HG03280 (cell line): Measurements from ENCODE around the gene NELFA.
"Not testable (repeated sequence)": the region's sequence is repeated elsewhere in the genome, so short reads cannot be mapped to it uniquely, and the experiment has no call there.

Experiments
- ATAC-seq: cut with Tn5 transposase; IDR thresholded peaks from one replicate; pipeline ENCODE4 v1.9.1; 2021; ENCODE audit warnings: mild to moderate bottlenecking, moderate library complexity; ENCODE audit not compliant: unreplicated experiment

The NELFA gene

DNA sequence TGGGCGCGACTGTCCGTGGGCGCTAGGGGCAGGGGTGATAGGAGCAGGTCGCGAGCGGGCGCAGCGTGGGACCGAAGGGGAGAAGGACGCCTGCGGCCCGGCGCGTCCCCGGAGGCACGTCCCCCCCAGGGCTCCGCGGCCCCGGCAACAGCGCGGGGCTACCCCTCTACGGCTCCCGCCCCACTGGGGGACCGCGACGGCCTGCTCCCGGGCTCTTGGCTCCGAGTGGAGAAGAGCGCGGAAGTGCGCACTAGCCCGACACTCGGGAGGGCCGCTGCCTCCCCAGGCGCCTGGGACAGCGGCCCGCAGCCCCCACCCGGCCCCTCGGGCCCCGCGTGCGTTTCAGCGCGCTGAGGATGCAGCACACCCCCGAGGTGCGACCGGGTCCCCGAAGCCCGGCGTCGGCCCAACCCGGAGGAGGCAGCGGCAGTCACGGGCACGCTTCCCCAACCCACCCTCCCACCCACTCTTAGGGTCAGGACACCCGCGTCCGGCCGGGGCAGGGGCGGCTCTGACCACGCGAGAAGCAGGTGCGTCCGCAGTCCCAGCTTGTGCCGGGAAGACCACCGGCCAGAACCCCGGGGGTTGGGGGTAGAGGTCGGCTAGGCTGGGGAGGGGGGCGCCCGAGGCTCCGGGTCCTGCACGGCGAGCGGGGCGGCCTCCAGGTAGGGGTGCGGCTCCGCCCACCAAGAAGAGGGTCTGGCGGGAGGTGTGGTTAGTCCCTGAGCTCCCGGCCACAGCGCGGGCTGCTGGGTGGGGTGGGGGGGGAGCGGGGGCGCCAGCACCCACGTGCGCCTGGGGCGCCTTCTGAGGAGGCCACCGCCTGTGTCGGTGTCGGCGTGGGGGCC, 31.8 kb upstream of the NELFA start:
- no peak for ATAC-seq

DNA sequence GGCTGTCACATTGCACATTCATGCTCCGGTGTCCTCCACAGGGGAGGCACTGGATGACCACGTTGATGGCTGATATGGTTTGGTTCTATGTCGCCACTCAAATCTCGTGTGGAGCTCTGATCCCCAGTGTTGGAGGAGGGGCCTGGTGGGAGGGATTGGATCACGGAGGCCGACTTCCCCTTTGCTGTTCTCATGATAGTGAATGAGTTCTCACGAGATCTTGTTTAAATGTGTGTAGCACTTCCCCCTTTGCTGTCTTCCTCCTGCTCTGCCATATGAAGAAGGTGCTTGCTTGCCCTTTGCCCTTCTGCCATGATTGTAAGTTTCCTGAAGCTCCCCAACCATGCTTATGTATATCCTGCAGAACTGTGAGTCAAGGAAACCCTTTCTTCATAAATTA, 28.1 kb upstream of the NELFA start:
- no peak for ATAC-seq

DNA sequence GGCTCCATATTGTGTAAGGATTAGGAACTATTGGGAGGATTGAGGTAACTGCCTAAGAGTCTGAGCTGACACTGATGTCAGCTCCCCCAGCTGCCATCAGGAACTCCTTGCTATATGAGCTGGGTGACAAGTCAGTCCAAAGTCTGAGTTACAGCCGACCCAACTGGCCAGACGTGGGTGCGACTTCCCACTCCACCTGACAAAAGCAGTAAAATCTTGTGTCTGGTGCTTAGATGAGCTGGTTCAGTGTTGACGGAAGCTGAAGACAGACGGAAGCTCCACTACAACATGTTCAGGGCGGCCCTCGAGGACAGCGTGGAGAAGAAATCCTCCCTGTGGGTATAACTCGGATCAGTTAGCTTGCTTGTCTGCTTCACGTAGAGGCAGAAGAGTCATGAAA, 27.6 kb upstream of the NELFA start:
- no peak for ATAC-seq

DNA sequence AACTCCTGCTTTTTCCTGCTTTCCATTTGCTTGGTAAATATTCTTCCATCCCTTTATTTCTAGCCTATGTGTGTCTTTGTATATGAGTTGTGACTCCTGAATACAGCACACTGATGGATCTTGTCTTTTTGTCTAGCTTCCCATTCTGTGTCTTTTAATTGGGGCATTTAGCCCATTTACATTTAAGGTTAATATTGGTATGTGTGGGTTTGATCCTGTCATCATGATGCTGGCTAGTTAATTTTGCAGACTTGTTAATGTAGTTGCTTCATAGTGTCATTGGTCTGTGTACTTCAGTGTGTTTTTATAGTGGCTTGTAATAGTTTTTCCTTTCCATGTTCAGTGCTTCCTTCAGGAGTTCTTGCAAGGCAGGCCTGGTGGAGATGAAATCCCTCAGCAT, 22.4 kb upstream of the NELFA start:
- ATAC-seq, result not testable (repeated sequence)

DNA sequence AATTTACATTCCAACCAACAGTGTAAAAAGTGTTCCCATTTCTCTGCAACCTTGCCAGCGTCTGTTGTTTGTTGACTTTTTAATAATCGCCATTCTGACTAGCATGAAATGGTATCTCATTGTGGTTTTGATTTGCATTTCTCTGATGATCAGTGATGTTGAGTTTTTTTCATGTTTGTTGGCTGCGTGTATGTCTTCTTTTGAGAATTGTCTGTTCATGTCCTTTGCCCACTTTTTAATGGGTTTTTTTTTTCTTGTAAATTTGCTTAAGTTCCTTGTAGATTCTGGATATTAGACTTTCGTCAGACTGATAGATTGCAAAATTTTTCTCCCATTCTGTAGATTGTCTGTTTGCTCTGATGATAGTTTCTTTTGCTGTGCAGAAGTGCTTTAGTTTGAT, 18.3 kb upstream of the NELFA start:
- ATAC-seq, result not testable (repeated sequence)

DNA sequence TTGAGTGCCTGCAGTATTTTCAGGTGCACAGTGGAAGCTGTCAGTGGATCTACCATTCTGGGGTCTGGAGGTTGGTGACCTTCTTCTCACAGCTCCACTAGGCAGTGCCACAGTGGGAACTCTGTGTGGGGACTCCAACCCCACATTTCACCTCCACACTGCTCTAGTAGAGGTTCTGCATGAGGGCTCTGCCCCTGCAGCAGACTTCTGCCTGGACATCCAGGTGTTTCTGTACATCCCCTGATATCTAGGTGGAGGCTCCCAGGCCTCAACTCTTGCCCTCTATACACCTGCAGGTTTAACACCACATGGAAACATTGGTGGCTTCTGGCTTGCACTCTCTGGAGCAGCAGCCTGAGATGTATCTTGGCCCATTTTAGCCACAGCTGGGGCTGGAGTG, 17.0 kb upstream of the NELFA start:
- ATAC-seq, result no peak

DNA sequence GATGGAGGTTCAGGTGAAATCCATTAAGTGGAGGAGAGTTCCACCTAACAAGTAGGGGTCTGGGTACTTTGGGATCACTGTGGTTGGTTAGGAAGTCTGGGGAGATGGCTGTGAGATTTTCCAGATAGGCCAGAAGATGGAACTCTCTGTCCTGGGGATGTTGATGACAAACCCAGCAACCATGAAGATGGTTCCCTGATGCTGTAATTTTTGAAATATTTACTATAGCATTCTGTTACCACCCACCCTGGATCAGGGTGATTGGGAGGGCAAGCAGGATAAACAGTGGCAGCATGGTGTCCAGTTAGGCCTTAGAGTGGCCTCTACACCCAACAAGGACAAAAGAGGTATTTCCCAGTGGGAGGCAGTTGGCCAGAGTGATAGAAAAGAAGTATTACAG, 15.9 kb upstream of the NELFA start:
- ATAC-seq, result no peak

DNA sequence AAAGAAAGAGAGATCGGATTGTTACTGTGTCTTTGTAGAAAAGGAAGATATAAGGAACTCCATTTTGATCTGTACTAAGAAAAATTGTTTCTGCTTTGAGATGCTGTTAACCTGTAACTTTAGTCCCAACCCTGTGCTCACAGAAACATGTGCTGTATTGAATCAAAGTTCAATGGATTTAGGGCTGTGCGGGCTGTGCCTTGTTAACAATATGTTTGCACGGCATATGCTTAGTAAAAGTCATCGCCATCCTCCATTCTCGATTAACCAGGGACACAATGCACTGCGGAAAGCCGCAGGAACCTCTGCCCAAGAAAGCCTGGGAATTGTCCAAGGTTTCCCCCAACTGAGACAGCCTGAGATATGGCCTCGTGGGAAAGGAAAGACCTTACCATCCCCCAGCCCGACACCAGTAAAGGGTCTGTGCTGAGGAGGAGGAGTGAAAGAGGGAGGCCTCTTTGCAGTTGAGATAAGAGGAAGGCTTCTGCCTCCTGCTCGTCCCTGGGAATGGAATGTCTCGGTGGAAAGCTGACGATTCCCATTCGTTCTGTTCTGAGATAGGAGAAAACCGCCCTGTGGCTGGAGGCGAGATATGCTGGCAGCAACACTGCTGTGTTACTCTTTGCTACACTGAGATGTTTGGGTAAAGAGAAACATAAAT, 12.7 kb upstream of the NELFA start:
- not testable (repeated sequence) for ATAC-seq

DNA sequence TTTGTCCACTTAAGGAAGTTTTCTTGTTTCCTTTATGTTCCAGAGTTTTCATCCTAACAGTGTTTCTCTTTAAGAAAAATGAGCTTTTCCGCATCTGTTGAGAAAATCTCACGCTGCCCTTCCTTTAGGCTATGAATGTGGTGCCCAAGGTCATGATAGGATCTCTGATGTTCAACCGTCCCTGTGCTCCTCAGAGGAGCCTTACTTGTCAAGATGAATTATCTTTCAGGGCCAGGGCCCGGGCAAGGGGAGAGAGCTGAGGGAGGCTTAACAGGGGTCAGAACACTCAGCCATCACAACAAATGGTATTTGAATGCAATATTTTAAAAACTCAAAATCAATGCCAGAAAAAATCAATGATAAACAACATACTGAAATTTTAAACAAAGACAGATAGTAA, 6.2 kb upstream of the NELFA start:
- no peak for ATAC-seq

DNA sequence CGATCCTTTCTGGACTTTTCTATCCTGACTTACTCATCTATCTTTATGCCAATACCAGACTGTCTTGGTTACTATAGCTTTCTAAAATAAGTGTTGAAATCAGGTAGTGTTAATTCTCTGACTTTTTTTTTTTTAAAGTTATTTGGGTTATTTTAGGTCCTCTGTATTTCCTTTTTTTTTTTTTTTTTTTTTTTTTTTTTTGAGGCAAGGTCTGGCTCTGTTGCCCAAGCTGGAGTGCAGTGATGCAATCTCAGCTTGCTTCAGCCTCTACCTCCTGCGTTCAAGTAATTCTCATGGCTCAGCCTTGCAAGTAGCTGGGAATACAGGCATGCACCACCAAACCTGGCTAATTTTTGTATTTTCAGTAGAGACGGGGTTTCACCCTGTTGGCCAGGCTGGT, 2.8 kb upstream of the NELFA start:
- no peak for ATAC-seq

DNA sequence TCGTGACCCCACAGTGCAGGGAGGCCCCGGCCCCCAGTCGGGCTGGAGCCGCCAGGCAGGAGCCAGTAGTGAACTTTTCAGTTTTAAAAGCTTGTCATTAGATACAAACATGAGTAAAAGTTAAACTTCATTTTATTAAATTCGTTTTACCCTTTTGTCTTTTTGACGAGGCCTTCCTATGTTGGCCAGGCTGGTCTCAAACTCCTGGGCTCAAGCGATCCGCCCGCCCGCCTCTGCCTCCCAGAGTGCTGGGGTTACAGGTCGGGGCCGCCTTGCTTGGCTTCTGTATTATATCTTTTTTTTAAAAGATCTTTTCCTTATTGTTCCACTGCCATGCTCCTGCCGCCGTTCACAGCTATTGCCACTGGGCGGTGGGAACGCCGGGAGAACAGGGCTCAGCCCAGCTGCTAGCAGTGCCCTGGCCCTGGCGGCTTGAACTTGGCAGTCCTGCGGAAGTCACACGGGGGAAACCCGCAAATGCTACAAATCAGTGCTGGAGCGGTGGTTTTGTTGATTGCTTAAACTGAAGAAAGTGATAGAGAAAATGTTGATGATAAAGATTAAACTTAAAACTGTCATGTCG, 968 bp upstream of the NELFA start:
- ATAC-seq, result peak; percentile 7

DNA sequence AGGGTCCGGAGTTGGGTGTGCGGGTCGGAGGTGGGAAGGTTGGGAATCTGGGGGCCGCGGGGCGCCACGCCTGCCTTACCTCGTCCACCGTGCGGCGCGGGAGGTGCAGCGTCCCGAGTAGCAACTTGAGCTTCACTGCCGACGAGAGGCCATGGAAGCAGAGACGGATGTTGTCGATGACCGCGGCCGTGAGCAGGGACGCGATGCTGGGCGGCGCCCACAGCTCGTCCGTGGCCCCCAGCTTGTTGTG, 178 bp downstream of the NELFA start:
- ATAC-seq, result no peak

DNA sequence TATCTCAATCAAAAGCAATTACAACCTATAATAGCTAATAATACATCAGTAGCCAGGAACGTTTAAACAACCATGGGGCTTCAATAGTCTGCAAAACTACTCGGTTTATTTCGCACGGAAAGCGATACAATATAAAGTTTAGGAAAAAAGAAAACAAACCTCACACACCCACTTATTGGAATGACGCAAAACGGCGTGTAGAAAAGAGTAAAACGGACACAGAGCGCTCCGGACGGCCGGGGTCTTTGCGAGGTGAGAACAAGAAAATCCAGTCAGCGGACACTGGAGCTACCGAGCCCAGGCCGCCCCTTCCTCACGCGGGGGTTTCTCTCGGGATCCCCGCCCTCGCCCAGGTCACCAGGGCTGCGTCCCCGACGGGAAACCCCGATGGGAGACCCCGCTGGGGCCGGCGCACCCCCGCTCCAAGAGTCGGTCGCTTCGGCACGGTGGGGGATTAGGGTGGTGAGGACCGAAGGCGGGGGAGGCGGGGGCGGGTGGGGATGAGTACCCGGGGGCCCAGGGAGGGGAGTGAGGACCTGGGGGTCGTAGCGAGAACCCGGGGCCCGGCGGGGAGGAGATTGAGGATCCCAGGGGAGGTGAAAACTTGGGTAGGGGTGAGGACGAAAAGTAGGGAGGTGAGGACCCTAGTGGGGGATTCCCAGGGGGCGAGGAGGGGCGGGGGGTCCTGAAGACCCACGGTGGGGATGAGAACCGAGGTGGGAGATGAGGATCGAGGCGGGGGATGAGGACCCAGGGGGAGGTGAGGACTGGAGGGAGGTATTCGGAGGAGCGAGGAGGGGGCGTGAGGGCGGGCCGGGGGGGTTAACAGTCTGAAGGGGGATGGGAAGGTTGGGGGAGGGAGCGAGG, 737 bp downstream of the NELFA start:
- no peak for ATAC-seq

DNA sequence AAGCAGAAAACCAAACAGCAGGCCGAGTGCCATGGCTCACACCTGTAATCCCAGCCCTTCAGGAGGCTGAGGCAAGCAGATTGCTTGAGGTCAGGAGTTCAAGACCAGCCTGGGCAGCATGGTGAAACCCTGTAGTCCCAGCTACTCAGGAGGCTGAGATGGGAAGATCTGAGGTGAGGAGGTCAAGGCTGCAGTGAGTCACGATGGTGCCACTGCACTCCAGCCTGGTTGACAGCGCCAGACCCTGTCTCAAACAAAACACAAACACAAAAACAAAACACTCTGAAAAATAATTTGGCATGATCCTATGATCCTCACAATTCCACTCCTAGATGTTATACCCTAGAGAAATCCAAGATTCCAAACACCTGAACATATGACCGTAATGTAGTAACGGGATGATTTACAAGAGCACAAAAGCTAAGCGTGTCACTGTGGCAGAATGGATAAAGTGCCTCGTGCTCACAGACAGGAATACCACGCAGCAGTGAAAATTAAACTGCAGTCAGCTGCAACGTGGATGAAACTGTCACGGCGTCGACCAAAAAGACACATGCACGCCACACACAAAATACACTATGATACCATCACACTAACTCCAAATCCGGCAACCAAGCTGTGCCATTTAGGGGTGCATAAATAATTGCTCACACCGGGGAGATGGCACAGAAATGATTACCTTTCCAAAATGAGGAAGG, 1.7 kb downstream of the NELFA start:
- no peak for ATAC-seq

DNA sequence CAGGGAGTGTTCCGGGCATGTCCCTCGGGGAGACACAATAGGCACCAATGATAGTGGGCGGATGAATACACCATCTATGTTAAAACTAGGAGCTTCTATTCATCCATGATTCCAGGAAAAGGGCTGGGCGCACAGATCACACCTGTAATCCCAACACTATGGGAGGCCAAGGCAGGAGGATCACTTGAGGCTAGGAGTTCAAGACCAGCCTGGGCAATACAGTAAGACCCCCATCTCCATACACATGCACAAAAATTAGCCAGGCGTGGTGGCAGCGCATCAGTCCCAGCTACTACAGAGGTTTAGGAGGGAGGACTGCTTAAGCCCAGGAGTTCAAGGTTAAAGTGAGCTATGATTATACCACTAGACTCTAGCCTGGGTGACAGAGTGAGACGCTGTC, 2.4 kb downstream of the NELFA start:
- no peak for ATAC-seq

DNA sequence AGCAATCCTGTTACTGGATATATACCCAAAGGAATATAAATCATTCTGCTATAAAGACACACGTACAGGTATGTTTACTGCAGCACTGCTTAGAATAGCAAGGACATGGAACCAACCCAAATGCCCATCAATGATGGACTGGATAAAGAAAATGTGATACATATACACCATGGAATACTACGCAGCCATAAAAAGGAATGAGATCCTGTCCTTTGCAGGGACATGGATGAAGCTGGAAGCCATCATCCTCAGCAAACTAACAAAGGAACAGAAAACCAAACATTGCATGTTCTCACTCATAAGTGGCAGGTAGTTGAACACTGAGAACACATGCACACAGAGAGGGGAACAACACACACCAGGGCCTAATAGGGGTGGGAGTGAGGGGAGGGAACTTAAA, 5.4 kb downstream of the NELFA start:
- ATAC-seq, result not testable (repeated sequence)

DNA sequence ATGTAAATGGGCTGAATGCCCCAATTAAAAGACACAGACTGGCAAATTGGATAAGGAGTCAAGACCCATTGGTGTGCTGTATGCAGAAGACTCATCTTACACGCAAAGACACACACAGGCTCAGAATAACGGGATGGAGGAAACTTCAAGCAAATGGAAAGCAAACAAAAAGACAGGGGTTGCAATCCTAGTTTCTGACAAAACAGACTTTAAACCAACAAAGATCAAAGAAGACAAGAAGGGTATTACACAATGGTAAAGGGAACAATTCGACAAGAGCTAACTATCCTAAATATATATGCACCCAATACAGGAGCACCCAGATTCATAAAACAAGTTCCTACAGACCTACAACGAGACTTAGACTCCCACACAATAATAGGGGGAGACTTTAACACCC, 9.5 kb downstream of the NELFA start:
- ATAC-seq, result not testable (repeated sequence)

DNA sequence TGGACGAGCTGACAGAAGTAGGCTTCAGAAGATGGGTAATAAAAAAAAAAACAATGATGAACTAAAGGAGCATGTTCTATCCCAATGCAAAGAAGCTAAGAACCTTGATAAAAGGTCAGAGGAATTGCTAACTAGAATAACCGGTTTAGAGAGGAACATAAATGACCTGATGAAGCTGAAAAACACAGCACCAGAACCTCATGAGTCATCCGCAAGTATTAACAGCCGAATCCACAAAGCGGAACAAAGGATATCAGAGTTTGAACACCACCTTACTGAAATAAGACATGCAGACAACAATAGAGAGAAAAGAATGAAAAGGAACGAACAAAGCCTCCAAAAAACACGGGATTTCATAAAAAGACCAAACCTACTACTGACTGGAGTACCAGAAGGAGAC, 10.5 kb downstream of the NELFA start:
- ATAC-seq, result no peak

DNA sequence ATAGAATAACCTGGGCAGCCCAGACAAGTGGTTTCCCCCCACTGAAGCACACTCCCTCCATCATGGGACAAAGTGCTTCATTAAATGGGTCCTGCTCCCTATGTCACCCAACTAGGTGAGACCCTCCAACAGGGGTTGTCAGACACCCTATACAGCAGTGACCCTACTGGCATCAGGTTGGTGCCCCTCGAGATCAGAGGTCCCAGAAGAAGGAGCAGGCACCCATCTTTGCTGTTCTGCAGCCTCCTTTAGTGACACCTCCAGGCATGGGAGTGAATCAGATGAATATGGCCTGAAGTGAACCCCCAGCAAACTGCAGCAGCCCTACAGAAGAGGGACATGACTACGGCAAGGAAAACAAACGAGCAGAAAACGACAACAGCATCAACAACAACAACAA, 11.1 kb downstream of the NELFA start:
- ATAC-seq, result no peak

DNA sequence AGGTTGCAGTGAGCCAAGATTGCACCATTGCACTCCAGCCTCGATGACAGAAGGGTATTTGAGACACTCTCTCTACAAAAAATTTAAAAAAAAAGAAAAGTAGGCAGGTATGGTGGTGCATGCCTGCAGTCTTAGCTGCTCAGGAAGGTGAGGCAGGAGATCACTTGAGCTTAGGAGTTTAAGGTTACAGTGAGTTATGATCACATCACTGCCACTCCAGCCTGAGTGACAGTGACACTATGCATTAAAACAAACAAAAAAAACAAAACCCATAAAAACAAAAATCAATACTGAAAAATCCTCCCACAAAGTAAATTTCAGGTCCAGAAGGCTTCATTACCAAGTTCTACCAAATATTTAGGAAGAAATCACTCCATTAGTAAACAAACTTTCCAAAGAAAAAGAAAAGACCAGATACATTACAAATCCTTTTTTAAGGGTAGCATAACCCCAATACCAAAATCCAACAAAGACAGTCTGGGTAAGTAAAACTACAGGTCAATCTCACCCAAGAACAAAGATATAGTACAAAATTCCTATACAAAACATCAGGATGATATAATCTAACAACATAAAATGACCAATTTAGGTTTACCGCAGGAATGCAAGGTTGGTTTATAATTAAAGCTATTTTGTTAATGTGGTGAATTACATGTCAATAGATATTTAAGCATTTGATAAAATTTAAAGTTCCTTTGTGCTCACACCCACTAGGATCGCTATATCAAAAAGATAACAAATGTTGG, 11.7 kb downstream of the NELFA start:
- ATAC-seq, result no peak
